NCI-H2227 treated with DMSO at 0.1 percent for 48 hours (cell line): ENCODE data around the gene FBXL15.

Experiments
- DNase-seq: peaks from one replicate; lab custom pipeline; 2025; lab: John Stamatoyannopoulos, UW

The FBXL15 gene

GRCh38 chr10:102411341-102412255, 9.0 kb upstream of the FBXL15 start:
- DNase-seq: no peak

- DNase-seq: no peak
Observed at GRCh38 chr10:102412293-102412692, 8.3 kb upstream of the FBXL15 start.

GRCh38 chr10:102413053-102413705, 7.5 kb upstream of the FBXL15 start:
- peak; percentile 58 for DNase-seq

- DNase-seq: no peak
Observed at GRCh38 chr10:102413806-102414561, 6.7 kb upstream of the FBXL15 start.

GRCh38 chr10:102414749-102415148, 5.9 kb upstream of the FBXL15 start:
- no peak for DNase-seq

GRCh38 chr10:102416283-102416682, 4.4 kb upstream of the FBXL15 start:
- no peak for DNase-seq

DNA sequence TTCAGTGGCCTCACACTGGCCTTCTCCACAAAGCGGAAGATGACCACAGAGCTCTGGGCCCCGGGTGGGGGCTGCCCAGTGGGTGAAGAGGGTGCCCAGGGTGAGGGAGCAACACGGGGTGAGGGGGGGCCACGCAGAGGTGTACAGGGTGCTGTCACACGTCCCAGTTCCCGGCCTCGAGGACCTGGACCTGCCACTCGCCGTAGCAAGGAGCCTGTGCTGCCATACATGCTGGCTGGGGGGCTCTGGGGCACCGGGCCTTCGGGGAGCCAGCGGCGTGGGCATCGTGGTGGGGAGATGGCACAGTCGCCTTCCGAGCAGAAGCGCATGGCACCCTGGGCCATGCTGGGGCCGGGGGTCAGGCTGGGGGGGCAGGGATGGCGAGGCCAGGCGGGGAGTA, 3.9 kb upstream of the FBXL15 start:
- DNase-seq: no peak

DNA sequence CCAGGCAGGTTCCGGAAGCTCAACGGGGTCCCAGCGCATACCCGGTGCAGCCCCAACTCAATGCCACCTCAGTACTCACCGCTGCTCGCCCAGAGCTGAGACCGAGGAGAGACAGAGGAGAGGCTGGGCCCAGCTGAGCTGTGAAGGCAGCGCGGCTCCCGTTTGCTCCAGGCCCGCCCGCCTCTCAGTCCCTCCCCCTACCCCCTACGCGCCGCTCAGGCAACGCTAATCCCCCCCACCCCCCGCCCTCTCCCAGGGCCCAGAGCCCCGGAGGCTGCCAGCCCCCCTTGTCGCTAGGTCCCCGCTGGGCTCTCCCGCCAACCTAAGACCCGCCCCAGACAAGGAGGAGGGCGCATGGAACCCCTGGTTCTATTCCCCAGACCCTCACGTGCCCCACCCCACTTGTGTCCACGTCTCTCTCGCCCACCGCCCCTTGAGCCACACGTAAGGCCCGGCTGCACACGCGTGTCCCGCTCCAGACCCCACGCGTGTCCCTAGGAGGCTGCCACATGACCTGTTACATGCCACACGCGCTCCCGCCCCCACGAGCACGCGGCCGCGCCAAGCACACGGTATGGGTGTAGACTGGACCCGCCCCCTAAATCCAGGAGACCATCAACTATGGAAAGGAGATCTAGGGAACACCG, 1.9 kb upstream of the FBXL15 start, which contains the start of gene PSD:
Gene PSD, minus strand, starts transcription at position 164 of the 647 bp plus-strand sequence. CDS start 1,747 bp downstream, outside the sequence.
- DNase-seq: peak; percentile 40

DNA sequence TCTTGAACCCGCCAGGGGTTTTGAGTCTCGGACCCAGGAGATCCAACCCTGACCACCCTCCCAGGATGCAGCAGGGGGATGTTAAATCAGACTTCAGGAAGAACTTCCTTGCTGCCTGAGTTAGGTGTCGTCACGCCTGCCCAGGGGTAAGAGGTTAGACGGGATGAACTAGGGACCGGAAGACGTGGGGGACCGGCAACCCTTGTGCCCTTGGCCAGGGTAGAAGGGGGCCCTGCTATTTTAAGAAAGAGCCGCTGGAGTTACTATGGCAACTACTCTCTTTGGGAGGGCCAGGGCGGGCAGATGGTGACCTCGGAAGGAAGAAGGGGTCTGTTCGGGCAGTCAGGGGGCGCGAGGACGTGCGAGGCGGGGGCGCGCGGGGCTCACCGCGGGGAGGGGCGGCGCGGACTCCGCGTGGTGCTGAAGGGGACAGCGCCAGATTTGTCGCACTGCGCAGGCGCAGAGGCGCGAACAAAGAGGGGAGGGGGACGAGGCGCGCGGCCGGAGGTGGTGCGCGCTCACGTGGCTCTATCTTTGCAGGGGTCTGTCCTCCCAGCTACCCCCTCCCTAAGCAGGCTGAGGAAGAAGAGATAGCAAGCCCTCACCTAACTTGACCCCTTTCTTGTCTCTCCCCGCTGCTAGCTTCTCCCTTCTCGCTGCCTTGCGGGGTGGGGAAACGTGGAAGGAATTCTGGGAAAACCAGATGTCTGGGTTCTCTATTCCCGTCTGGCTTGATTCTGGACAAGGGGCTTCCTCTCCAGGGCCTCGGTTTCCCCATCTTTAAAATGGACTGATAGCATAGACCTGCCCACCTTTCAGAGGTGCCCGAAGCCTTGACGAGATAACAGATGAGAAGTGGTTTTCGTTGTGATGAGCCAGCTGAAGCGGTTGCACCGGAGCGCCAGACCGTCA, 1.1 kb upstream of the FBXL15 start:
- peak; percentile 78 for DNase-seq

- DNase-seq: no peak
Observed at GRCh38 chr10:102420181-102420713, 389 bp upstream of the FBXL15 start.

- no peak for DNase-seq
Observed at GRCh38 chr10:102421507-102421756, 796 bp downstream of the FBXL15 start.

- no peak for DNase-seq
Observed at GRCh38 chr10:102421757-102422512, 1.3 kb downstream of the FBXL15 start.

GRCh38 chr10:102422545-102423129, 2.0 kb downstream of the FBXL15 start:
- peak; percentile 49 for DNase-seq

GRCh38 chr10:102423372-102423968, 2.8 kb downstream of the FBXL15 start:
- DNase-seq: no peak

GRCh38 chr10:102424145-102424544, 3.5 kb downstream of the FBXL15 start:
- DNase-seq: no peak

DNA sequence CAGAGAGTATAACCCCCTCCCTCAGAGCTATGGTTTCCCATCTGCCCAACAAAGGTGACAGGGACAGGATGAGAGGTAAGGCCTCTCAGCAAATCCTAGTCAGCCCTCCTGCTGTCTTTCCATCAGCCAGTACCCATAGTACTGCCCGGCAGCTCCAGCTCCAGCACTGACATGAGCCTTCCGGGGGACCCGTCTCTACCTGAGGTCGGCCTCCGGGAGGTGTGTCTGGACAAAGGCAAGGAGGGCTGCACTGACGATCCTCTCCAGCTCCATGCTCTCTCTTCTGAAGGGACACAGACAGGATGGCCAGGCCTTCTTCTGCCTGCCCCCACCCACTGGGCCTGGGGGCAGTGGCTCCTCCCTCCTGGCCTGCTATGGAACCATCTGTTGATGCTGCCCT, 4.3 kb downstream of the FBXL15 start:
- no peak for DNase-seq

DNA sequence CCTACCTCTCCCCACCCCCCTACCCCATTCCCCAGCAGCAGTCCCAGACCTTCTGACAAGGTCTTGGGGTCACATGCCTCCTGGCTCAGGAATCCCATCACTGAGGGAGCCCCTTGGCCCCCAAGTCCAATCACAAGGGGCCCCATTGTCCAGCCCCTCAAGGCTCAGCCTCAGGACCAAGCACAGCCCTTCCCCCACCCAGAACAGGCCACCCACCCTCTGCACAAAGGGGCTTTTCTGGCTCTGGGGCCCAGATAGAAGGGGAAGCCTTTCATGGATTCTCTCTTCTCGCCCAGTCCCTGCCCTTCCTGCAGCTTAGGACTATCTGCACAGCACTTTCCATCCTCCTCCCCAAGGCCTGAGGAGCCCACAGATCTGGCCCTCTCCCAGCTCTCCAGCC, 4.8 kb downstream of the FBXL15 start:
- no peak for DNase-seq

- no peak for DNase-seq
Observed at GRCh38 chr10:102426803-102427287, 6.2 kb downstream of the FBXL15 start.

DNA sequence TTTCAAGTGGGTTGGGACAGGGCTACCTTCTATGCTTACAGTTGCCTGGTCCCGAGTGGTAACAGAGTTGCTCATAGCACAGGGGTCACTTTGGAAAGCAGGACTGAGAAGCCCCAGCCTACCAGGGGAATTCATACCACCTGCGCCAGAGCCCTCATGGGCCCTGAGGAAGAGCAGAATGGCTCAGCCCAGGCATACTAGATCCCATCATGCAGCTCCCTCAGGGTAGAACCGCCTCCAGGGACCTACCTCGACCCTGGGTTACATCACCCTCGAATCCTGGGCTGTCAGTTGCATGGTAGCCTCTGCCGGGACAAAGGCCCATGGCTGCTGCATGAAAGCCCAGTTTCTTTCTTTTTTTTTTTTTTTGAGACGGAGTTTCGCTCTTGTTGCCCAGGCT, 8.8 kb downstream of the FBXL15 start:
- DNase-seq: no peak
